Activated gamma-delta T cell treated with Interleukin-2 at 50 U/mL for 16 hours (primary cell): Measurements from ENCODE around the gene PIGQ.

Source experiments
- DNase-seq: peaks from one replicate; pipeline ENCODE4 v3.0.0-alpha.2; 2020

Gene PIGQ

GRCh38 chr16:556474-557173 lies 13.1 kb upstream of the PIGQ start:
- no peak for DNase-seq

- no peak for DNase-seq
Observed at GRCh38 chr16:557463-558297, 12.1 kb upstream of the PIGQ start.

GRCh38 chr16:558298-559020 lies 11.3 kb upstream of the PIGQ start:
- no peak for DNase-seq

- no peak for DNase-seq
Observed at GRCh38 chr16:559021-559380, 10.8 kb upstream of the PIGQ start.

- no peak for DNase-seq
Observed at GRCh38 chr16:559411-560203, 10.2 kb upstream of the PIGQ start.

GRCh38 chr16:560204-560700 lies 9.5 kb upstream of the PIGQ start, which contains the start of gene PRR35:
Gene PRR35, plus strand, starts transcription at chr16:560394. Its CDS starts 2,901 bp downstream, at chr16:563295.
- DNase-seq: no peak

- no peak for DNase-seq
Observed at GRCh38 chr16:560701-561412, 8.9 kb upstream of the PIGQ start.

GRCh38 chr16:561413-561794 lies 8.4 kb upstream of the PIGQ start:
- DNase-seq: no peak

GRCh38 chr16:561957-562938 lies 7.5 kb upstream of the PIGQ start:
- no peak for DNase-seq

GRCh38 chr16:563072-563644 lies 6.6 kb upstream of the PIGQ start:
- no peak for DNase-seq

GRCh38 chr16:564690-565418 lies 4.9 kb upstream of the PIGQ start:
- no peak for DNase-seq

- no peak for DNase-seq
Observed at GRCh38 chr16:565419-566330, 4.1 kb upstream of the PIGQ start.

GRCh38 chr16:566475-567372 lies 3.0 kb upstream of the PIGQ start, which contains the start of gene NHLRC4:
Gene NHLRC4, plus strand, starts transcription at chr16:567005. Its CDS starts 1,043 bp downstream, at chr16:568048.
- peak; percentile 53 for DNase-seq

- DNase-seq: no peak
Observed at GRCh38 chr16:567373-568256, 2.2 kb upstream of the PIGQ start.

GRCh38 chr16:568401-569258 lies 1.1 kb upstream of the PIGQ start:
- DNase-seq: no peak
